ENCODE measurements around the gene GAK. TPM values are rescaled to one million over a fixed set of nuclear protein-coding genes. Genes with fewer than 3 reads are reported as not detected.
"Not testable (repeated sequence)": the region's sequence is repeated elsewhere in the genome, so short reads cannot be mapped to it uniquely, and the experiment has no call there.

The GAK gene
- total RNA-seq, 2 experiments from 2014 or later = 87.6 to 96.8 TPM

- H3K27ac Mint-ChIP-seq = no peak overlapping the region
- CTCF ChIA-PET = no interaction called here
- no peaks in the 10 kb centered on the region for H3K36me3 Mint-ChIP-seq (ENCODE audit: low read depth)
- H3K27me3 Mint-ChIP-seq (ENCODE audit: low read depth) = peaks cover 43% of the 10 kb centered on the region
- no peak for DNase-seq
- no peaks in the 10 kb centered on the region for H3K9me3 Mint-ChIP-seq
- no peak overlapping the region for H3K4me3 Mint-ChIP-seq
- intact Hi-C loops (cut with micrococcal nuclease) = no loop called here
- no peaks in the 10 kb centered on the region for H3K4me1 Mint-ChIP-seq (ENCODE audit: low read depth)
Measured at GRCh38 chr4:813900-814299, 118.2 kb downstream of the GAK start.

- peaks cover 5% of the 10 kb centered on the region for H3K9me3 Mint-ChIP-seq
Measured at GRCh38 chr4:808860-809570, 123.1 kb downstream of the GAK start.

GRCh38 chr4:807792-808191 is 124.3 kb downstream of the GAK start:
- H3K36me3 Mint-ChIP-seq (ENCODE audit: low read depth) = no peaks in the 10 kb centered on the region
- no peaks in the 10 kb centered on the region for H3K4me1 Mint-ChIP-seq (ENCODE audit: low read depth)
- no peak overlapping the region for H3K27ac Mint-ChIP-seq
- no peak overlapping the region for H3K4me3 Mint-ChIP-seq
- no peak for DNase-seq
- intact Hi-C loops (cut with micrococcal nuclease) = no loop called here
- H3K27me3 Mint-ChIP-seq (ENCODE audit: low read depth) = peaks cover 21% of the 10 kb centered on the region
- H3K9me3 Mint-ChIP-seq = peaks cover 5% of the 10 kb centered on the region
- CTCF ChIA-PET = no interaction called here

More at GRCh38 chr4:808860-809570, 123.1 kb downstream of the GAK start:
- Mint-ChIP-seq H3K36me3 (ENCODE audit: low read depth) (no peaks in the 10 kb centered on the region), H3K27me3 (ENCODE audit: low read depth) (peaks cover 31% of the 10 kb centered on the region), H3K4me1 (ENCODE audit: low read depth) (no peaks in the 10 kb centered on the region), H3K27ac (no peak overlapping the region), H3K4me3 (no peak overlapping the region)
- no peak for DNase-seq
- intact Hi-C loops (cut with micrococcal nuclease) = no loop called here
- CTCF ChIA-PET = no interaction called here

GRCh38 chr4:806979-807378 is 125.1 kb downstream of the GAK start:
- CTCF ChIA-PET, DNase-seq: not testable (repeated sequence)

GRCh38 chr4:804804-805203 is 127.3 kb downstream of the GAK start:
- H3K36me3 Mint-ChIP-seq (ENCODE audit: low read depth) = no peaks in the 10 kb centered on the region
- peaks cover 5% of the 10 kb centered on the region for H3K9me3 Mint-ChIP-seq
- H3K27me3 Mint-ChIP-seq (ENCODE audit: low read depth) = peaks cover 7% of the 10 kb centered on the region
- intact Hi-C loops (cut with micrococcal nuclease) = no loop called here
- no peak for DNase-seq
- no peak overlapping the region for H3K27ac Mint-ChIP-seq
- peaks cover 3% of the 10 kb centered on the region for H3K4me1 Mint-ChIP-seq (ENCODE audit: low read depth)
- H3K4me3 Mint-ChIP-seq = no peak overlapping the region
- CTCF ChIA-PET = no interaction called here

More at GRCh38 chr4:806979-807378, 125.1 kb downstream of the GAK start:
- H3K36me3 Mint-ChIP-seq (ENCODE audit: low read depth); H3K27ac Mint-ChIP-seq; H3K4me1 Mint-ChIP-seq (ENCODE audit: low read depth); H3K4me3 Mint-ChIP-seq; H3K9me3 Mint-ChIP-seq; intact Hi-C loops (cut with micrococcal nuclease): not testable (repeated sequence)
- peaks cover 16% of the 10 kb centered on the region for H3K27me3 Mint-ChIP-seq (ENCODE audit: low read depth)

GRCh38 chr4:803884-804283 is 128.2 kb downstream of the GAK start:
- peaks cover 5% of the 10 kb centered on the region for H3K9me3 Mint-ChIP-seq
- CTCF ChIA-PET = interaction anchor here (0.5 kb wide), 1 partner anchor 1650 kb away, joined by 3 read pairs; no protein-coding TSS in a partner anchor
- no peak for DNase-seq
- peaks cover 6% of the 10 kb centered on the region for H3K4me1 Mint-ChIP-seq (ENCODE audit: low read depth)
- no peaks in the 10 kb centered on the region for H3K36me3 Mint-ChIP-seq (ENCODE audit: low read depth)
- intact Hi-C loops (cut with micrococcal nuclease) = no loop called here
- H3K27ac Mint-ChIP-seq = no peak overlapping the region
- peaks cover 7% of the 10 kb centered on the region for H3K27me3 Mint-ChIP-seq (ENCODE audit: low read depth)
- no peak overlapping the region for H3K4me3 Mint-ChIP-seq

- no peak overlapping the region for H3K27ac Mint-ChIP-seq
- H3K4me3 Mint-ChIP-seq = no peak overlapping the region
- peaks cover 8% of the 10 kb centered on the region for H3K4me1 Mint-ChIP-seq (ENCODE audit: low read depth)
- H3K36me3 Mint-ChIP-seq (ENCODE audit: low read depth) = no peaks in the 10 kb centered on the region
- intact Hi-C loops (cut with micrococcal nuclease) = no loop called here
- CTCF ChIA-PET = no interaction called here
- H3K27me3 Mint-ChIP-seq (ENCODE audit: low read depth) = peaks cover 11% of the 10 kb centered on the region
- H3K9me3 Mint-ChIP-seq = peaks cover 5% of the 10 kb centered on the region
- no peak for DNase-seq
Measured at GRCh38 chr4:801436-802124, 130.5 kb downstream of the GAK start.

Other genes starting within 250 kb of the GAK start
- not detected for gene SLC49A3, start 243.2 kb downstream of the GAK start, total RNA-seq
- 10 to 100 TPM; 24.7 to 25.9 TPM for gene PCGF3, start 226.5 kb downstream of the GAK start, total RNA-seq
- under 1 TPM; 0.37 to 0.48 TPM for gene CPLX1, start 106.2 kb downstream of the GAK start, total RNA-seq
- 10 to 100 TPM; 13.9 to 15.8 TPM for gene TMEM175, start 144 bp upstream of the GAK start, total RNA-seq
- gene DGKQ, start 41.3 kb upstream of the GAK start, total RNA-seq = 10 to 100 TPM; 10.8 to 11.1 TPM
- gene IDUA, start 54.7 kb upstream of the GAK start, total RNA-seq = 10 to 100 TPM in 1 of 2 experiments, 1 to 10 TPM in 1; 9.5 to 10.5 TPM
- gene SLC26A1, start 61.1 kb upstream of the GAK start, total RNA-seq = not detected
- gene FGFRL1, start 79.3 kb upstream of the GAK start, total RNA-seq = 1 to 10 TPM; 7.6 to 8.0 TPM
- gene RNF212, start 181.2 kb upstream of the GAK start, total RNA-seq = 1 to 10 TPM in 1 of 2 experiments, under 1 TPM in 1; 0.98 to 2.2 TPM
- 1 to 10 TPM; 4.8 to 5.5 TPM for gene SPON2, start 240.3 kb upstream of the GAK start, total RNA-seq

All from activated naive CD4-positive, alpha-beta T cell treated with anti-CD3 and anti-CD28 coated beads for 36 hours (primary cell).